HEK293T (cell line): Measurements from ENCODE around the gene TMTC1.

Experiments
- CTCF ChIA-PET: fragments of 350-600 bp; formaldehyde crosslinking; extraction: SDS; loops from one replicate; lab custom pipeline; 2021; ENCODE audit warnings: antibody characterized with exemption, inconsistent platforms; lab: Yijun Ruan, JAX
- POLR2A ChIA-PET: fragments of 350-600 bp; formaldehyde crosslinking; extraction: SDS; loops from one replicate; lab custom pipeline; 2020; ENCODE audit warnings: antibody characterized with exemption, inconsistent platforms; lab: Yijun Ruan, JAX
- DNase-seq: peaks from one replicate; pipeline ENCODE4 v3.0.0; 2012; ENCODE audit warnings: mixed read lengths; ENCODE audit errors: extremely low spot score
- ARNT ChIP-seq: fragments of 450-650 bp; IDR thresholded peaks from 2 replicates; pipeline ENCODE4 v1.6.1; 2017; ENCODE audit warnings: mild to moderate bottlenecking
- BHLHE40 ChIP-seq: fragments of 450-650 bp; IDR thresholded peaks from 2 replicates; pipeline ENCODE4 v1.6.1; 2016; ENCODE audit warnings: mild to moderate bottlenecking, moderate library complexity, borderline replicate concordance
- CTBP1 ChIP-seq: fragments of 450-650 bp; IDR thresholded peaks from 2 replicates; pipeline ENCODE4 v1.6.1; 2016; ENCODE audit warnings: borderline replicate concordance
- ELF4 ChIP-seq: fragments of 450-650 bp; IDR thresholded peaks from 2 replicates; pipeline ENCODE4 v1.6.1; 2017; ENCODE audit warnings: antibody characterized with exemption
- FOXA1 ChIP-seq: fragments of 450-650 bp; IDR thresholded peaks from 2 replicates; pipeline ENCODE4 v1.6.1; 2016; ENCODE audit warnings: mild to moderate bottlenecking
- FOXK2 ChIP-seq: fragments of 450-650 bp; IDR thresholded peaks from 2 replicates; pipeline ENCODE4 v1.6.1; 2016; ENCODE audit warnings: mild to moderate bottlenecking
- FOXM1 ChIP-seq: fragments of 450-650 bp; IDR thresholded peaks from 2 replicates; pipeline ENCODE4 v1.6.1; 2017; ENCODE audit warnings: mild to moderate bottlenecking, borderline replicate concordance
- HDGF ChIP-seq: fragments of 450-650 bp; IDR thresholded peaks from 2 replicates; pipeline ENCODE4 v1.6.1; 2017; ENCODE audit warnings: antibody characterized with exemption, borderline replicate concordance
- L3MBTL2 ChIP-seq: fragments of 450-650 bp; conservative IDR thresholded peaks from 2 replicates; pipeline ENCODE4 v1.6.1; 2016; ENCODE audit warnings: mild to moderate bottlenecking
- LEF1 ChIP-seq: fragments of 450-650 bp; IDR thresholded peaks from 2 replicates; pipeline ENCODE4 v1.6.1; 2017; ENCODE audit warnings: mild to moderate bottlenecking, borderline replicate concordance
- NFRKB ChIP-seq: fragments of 450-650 bp; IDR thresholded peaks from 2 replicates; pipeline ENCODE4 v1.6.1; 2016; ENCODE audit warnings: mild to moderate bottlenecking, moderate library complexity
- PKNOX1 ChIP-seq: fragments of 450-650 bp; IDR thresholded peaks from 2 replicates; pipeline ENCODE4 v1.6.1; 2016
- SP1 ChIP-seq: fragments of 450-650 bp; IDR thresholded peaks from 2 replicates; pipeline ENCODE4 v1.6.1; 2017
- SUZ12 ChIP-seq: fragments of 450-650 bp; IDR thresholded peaks from 2 replicates; pipeline ENCODE4 v1.6.1; 2016; ENCODE audit warnings: mild to moderate bottlenecking
- TARDBP ChIP-seq: fragments of 450-650 bp; IDR thresholded peaks from 2 replicates; pipeline ENCODE4 v1.6.1; 2016
- ZNF384 ChIP-seq: fragments of 450-650 bp; IDR thresholded peaks from 2 replicates; pipeline ENCODE4 v1.6.1; 2016

TMTC1 gene

GRCh38 chr12:29595071-29595755 lies 188.5 kb downstream of the TMTC1 start:
- DNase-seq, result no peak
- TF ChIP-seq NFRKB (no peak), TARDBP (no peak), ARNT (no peak), L3MBTL2 (no peak), CTBP1 (no peak), LEF1 (no peak), BHLHE40 (no peak)
- POLR2A ChIA-PET, result no interaction called here
- CTCF ChIA-PET, result interaction anchor here (0.7 kb wide), 1 partner anchor 768 kb away, joined by 3 read pairs; no protein-coding TSS in a partner anchor

GRCh38 chr12:29593001-29593400 lies 190.7 kb downstream of the TMTC1 start:
- TF ChIP-seq HDGF (no peak), NFRKB (no peak), SUZ12 (no peak), ARNT (no peak), L3MBTL2 (no peak), FOXK2 (no peak), LEF1 (no peak), CTBP1 (no peak)
- ChIA-PET POLR2A (no interaction called here), CTCF (no interaction called here)
- DNase-seq, result no peak

GRCh38 chr12:29591140-29592020 lies 192.4 kb downstream of the TMTC1 start:
- POLR2A ChIA-PET, result no interaction called here
- TF ChIP-seq ELF4 (no peak), L3MBTL2 (no peak), FOXK2 (no peak), CTBP1 (no peak), LEF1 (no peak), HDGF (no peak), PKNOX1 (no peak), FOXM1 (no peak), BHLHE40 (no peak), SP1 (no peak), SUZ12 (no peak), NFRKB (no peak), TARDBP (no peak)
- CTCF ChIA-PET, result no interaction called here
- DNase-seq, result no peak

- DNase-seq, result no peak
- no peak for TF ChIP-seq SP1
- ChIA-PET CTCF (interaction anchor here (0.6 kb wide), 1 partner anchor 17 kb away, joined by 3 read pairs; no protein-coding TSS in a partner anchor), POLR2A (no interaction called here)
These were observed 193.9 kb downstream of the TMTC1 start for GRCh38 chr12:29589851-29590250.

GRCh38 chr12:29589286-29589820 lies 194.4 kb downstream of the TMTC1 start:
- POLR2A ChIA-PET, result no interaction called here

GRCh38 chr12:29582677-29583272 lies 201.0 kb downstream of the TMTC1 start:
- ChIA-PET CTCF (interaction anchor here (0.7 to 0.9 kb wide), 2 partner anchors 14 to 37 kb away, joined by 3 read pairs; no protein-coding TSS in a partner anchor), POLR2A (no interaction called here)
- no peak for TF ChIP-seq ZNF384
- no peak for TF ChIP-seq ARNT
- TF ChIP-seq LEF1, result no peak
- TF ChIP-seq FOXA1, result no peak
- no peak for TF ChIP-seq TARDBP
- no peak for TF ChIP-seq PKNOX1
- TF ChIP-seq NFRKB, result no peak
- DNase-seq, result no peak

More at GRCh38 chr12:29589286-29589820, 194.4 kb downstream of the TMTC1 start:
- no peak for TF ChIP-seq HDGF
- TF ChIP-seq CTBP1, result no peak
- CTCF ChIA-PET, result interaction anchor here (0.6 kb wide), 1 partner anchor 17 kb away, joined by 3 read pairs; no protein-coding TSS in a partner anchor
- DNase-seq, result no peak

GRCh38 chr12:29582146-29582545 lies 201.6 kb downstream of the TMTC1 start:
- ChIA-PET CTCF (no interaction called here), POLR2A (no interaction called here)
- DNase-seq, result no peak
- TF ChIP-seq SP1, result no peak
- TF ChIP-seq CTBP1, result no peak
- TF ChIP-seq BHLHE40, result no peak
- no peak for TF ChIP-seq ARNT
- TF ChIP-seq PKNOX1, result no peak
- no peak for TF ChIP-seq NFRKB
- no peak for TF ChIP-seq FOXA1
- TF ChIP-seq TARDBP, result no peak
- no peak for TF ChIP-seq FOXM1
- no peak for TF ChIP-seq LEF1
- TF ChIP-seq ELF4, result no peak
- TF ChIP-seq FOXK2, result no peak
- no peak for TF ChIP-seq SUZ12
